Neutrophil (primary cell): ENCODE measurements around the gene TMBIM4.

Experiments used
- H3K27ac ChIP-seq: fragments of 200-600 bp; sonication (generic); 2 replicates; pipeline ENCODE4 v1.5.1; 2016; ENCODE audit warnings: mild to moderate bottlenecking, moderate library complexity
- H3K27me3 ChIP-seq: fragments of 200-600 bp; sonication (generic); 2 replicates; pipeline ENCODE4 v1.6.0; 2016; ENCODE audit warnings: mild to moderate bottlenecking
- H3K36me3 ChIP-seq: fragments of 200-600 bp; sonication (generic); 2 replicates; pipeline ENCODE4 v1.5.1; 2017
- H3K4me1 ChIP-seq, 2 experiments: fragments of 200-600 bp in 1 of 2; sonication (generic) in 1 of 2; 1 replicate in 1 of 2; 2 replicates in 1 of 2; pipeline versions ENCODE4 v1.5.1 to v1.6.1; 2013 to 2016; ENCODE audit warnings: low read depth in 1 of 2, low read length in 1 of 2, mild to moderate bottlenecking in 1 of 2, moderate library complexity in 1 of 2; ENCODE audit not compliant: control insufficient read depth in 1 of 2, insufficient read depth in 1 of 2
- H3K4me3 ChIP-seq, 2 experiments: fragments of 200-600 bp in 1 of 2; sonication (generic) in 1 of 2; 1 replicate in 1 of 2; 2 replicates in 1 of 2; pipeline ENCODE4 v1.5.1; 2013 to 2016; ENCODE audit warnings: low read depth in 1 of 2, low read length in 1 of 2, mild to moderate bottlenecking in 1 of 2, moderate library complexity in 1 of 2
- H3K9me3 ChIP-seq: fragments of 200-600 bp; sonication (generic); 2 replicates; pipeline ENCODE4 v1.5.1; 2016
- CTCF ChIP-seq: fragments of 200-600 bp; sonication (generic); IDR thresholded peaks from 2 replicates; pipeline ENCODE4 v1.5.1; 2016; ENCODE audit warnings: antibody characterized with exemption

Gene TMBIM4

GRCh38 chr12:66156654-66157053 lies 13.1 kb downstream of the TMBIM4 start:
- Histone ChIP-seq H3K27me3 (no peaks in the 10 kb centered on the region), H3K27ac (no peak overlapping the region), H3K4me3 (no peak overlapping the region), H3K4me1 (peaks cover 25 to 30% of the 10 kb centered on the region in 2 experiments), H3K36me3 (peaks cover 27% of the 10 kb centered on the region), H3K9me3 (no peaks in the 10 kb centered on the region)
- TF ChIP-seq CTCF, result no peak

GRCh38 chr12:66154776-66155175 lies 15.0 kb downstream of the TMBIM4 start:
- Histone ChIP-seq H3K36me3 (peaks cover 28% of the 10 kb centered on the region), H3K9me3 (no peaks in the 10 kb centered on the region), H3K27ac (peak overlapping the region; percentile 50), H3K4me3 (no peak overlapping the region), H3K4me1 (peaks cover 23% of the 10 kb centered on the region in 2 experiments), H3K27me3 (no peaks in the 10 kb centered on the region)
- TF ChIP-seq CTCF, result no peak

- no peaks in the 10 kb centered on the region for H3K9me3 ChIP-seq
- H3K36me3 ChIP-seq, result peaks cover 29% of the 10 kb centered on the region
- no peak overlapping the region for H3K4me3 ChIP-seq
- H3K4me1 ChIP-seq, result peaks cover 16 to 20% of the 10 kb centered on the region in 2 experiments
- no peaks in the 10 kb centered on the region for H3K27me3 ChIP-seq
- no peak for TF ChIP-seq CTCF
- H3K27ac ChIP-seq, result no peak overlapping the region
Observed at GRCh38 chr12:66152732-66153131, 17.1 kb downstream of the TMBIM4 start.

- peaks cover 42% of the 10 kb centered on the region for H3K36me3 ChIP-seq
- peak overlapping the region; percentile 75 for H3K27ac ChIP-seq
- H3K4me3 ChIP-seq, result no peak overlapping the region
- H3K4me1 ChIP-seq, result peaks cover 32 to 40% of the 10 kb centered on the region in 2 experiments
- no peaks in the 10 kb centered on the region for H3K9me3 ChIP-seq
- TF ChIP-seq CTCF, result no peak
- H3K27me3 ChIP-seq, result no peaks in the 10 kb centered on the region
Observed at GRCh38 chr12:66149702-66150398, 19.9 kb downstream of the TMBIM4 start.

GRCh38 chr12:66144791-66145754 lies 24.7 kb downstream of the TMBIM4 start:
- H3K36me3 ChIP-seq, result peaks cover 37% of the 10 kb centered on the region
- no peaks in the 10 kb centered on the region for H3K27me3 ChIP-seq
- H3K4me3 ChIP-seq, result peak overlapping the region; percentile 39 to 41
- H3K9me3 ChIP-seq, result no peaks in the 10 kb centered on the region
- peaks cover 57 to 65% of the 10 kb centered on the region in 2 experiments for H3K4me1 ChIP-seq
- H3K27ac ChIP-seq, result peak overlapping the region; percentile 86
- TF ChIP-seq CTCF, result peak; percentile 69
